ENCODE data around the gene TRIM6.
"Not testable (repeated sequence)": the region's sequence is repeated elsewhere in the genome, so short reads cannot be mapped to it uniquely, and the experiment has no call there.

The TRIM6 gene

GRCh38 chr11:5604896-5605295 is 8.5 kb downstream of the TRIM6 start:
- no peak for DNase-seq

- DNase-seq, result no peak
These were observed 9.4 kb downstream of the TRIM6 start for GRCh38 chr11:5605849-5606248.

GRCh38 chr11:5608808-5609207 is 12.4 kb downstream of the TRIM6 start:
- no peak for DNase-seq

- no peak for DNase-seq
These were observed 14.0 kb downstream of the TRIM6 start for GRCh38 chr11:5610446-5610845.

GRCh38 chr11:5611627-5612026 is 15.2 kb downstream of the TRIM6 start:
- DNase-seq, result no peak

GRCh38 chr11:5618807-5619206 is 22.4 kb downstream of the TRIM6 start:
- no peak for DNase-seq

GRCh38 chr11:5620651-5621521 is 24.4 kb downstream of the TRIM6 start:
- no peak for DNase-seq

- DNase-seq, result no peak
These were observed 25.1 kb downstream of the TRIM6 start for GRCh38 chr11:5621580-5621979.

- no peak for DNase-seq
These were observed 26.4 kb downstream of the TRIM6 start for GRCh38 chr11:5622802-5623201.

- peak; percentile 64 for DNase-seq
These were observed 28.2 kb downstream of the TRIM6 start, which contains the start of gene TRIM34 for GRCh38 chr11:5624489-5625279. Gene TRIM34, plus strand, starts transcription at chr11:5625001. Its CDS starts 7,331 bp downstream, at chr11:5632332.

GRCh38 chr11:5625281-5625680 is 28.8 kb downstream of the TRIM6 start:
- DNase-seq, result no peak

- DNase-seq, result no peak
These were observed 29.8 kb downstream of the TRIM6 start for GRCh38 chr11:5626196-5626595.

GRCh38 chr11:5631417-5631816 is 35.0 kb downstream of the TRIM6 start:
- no peak for DNase-seq

GRCh38 chr11:5631969-5632635 is 35.7 kb downstream of the TRIM6 start:
- no peak for DNase-seq

GRCh38 chr11:5639953-5640352 is 43.5 kb downstream of the TRIM6 start:
- DNase-seq, result no peak

- DNase-seq, result no peak
These were observed 47.1 kb downstream of the TRIM6 start for GRCh38 chr11:5643585-5643984.

GRCh38 chr11:5646139-5646538 is 49.7 kb downstream of the TRIM6 start:
- no peak for DNase-seq

- DNase-seq, result no peak
These were observed 59.0 kb downstream of the TRIM6 start for GRCh38 chr11:5655474-5655873.

GRCh38 chr11:5656956-5657355 is 60.5 kb downstream of the TRIM6 start:
- DNase-seq, result not testable (repeated sequence)

- no peak for DNase-seq
These were observed 61.9 kb downstream of the TRIM6 start for GRCh38 chr11:5658318-5658717.

Measured in activated CD4-positive, alpha-beta T cell treated with anti-CD3 and anti-CD28 coated beads for 48 hours (primary cell).